Peyer's patch (tissue), 4 donors: Measurements from ENCODE around the gene CACNG4. TPM values are rescaled to one million over a fixed set of nuclear protein-coding genes. Genes with fewer than 3 reads are reported as not detected.

Experiments used
- DNase-seq, 3 donors: peaks; one replicate each; pipeline ENCODE4 v3.0.0-alpha.2; 2017 to 2019
- H3K27ac ChIP-seq, 4 donors: fragments of 200-600 bp; sonication (generic); one replicate each; pipeline ENCODE4 v1.5.1; 2016 to 2019
- H3K27me3 ChIP-seq, 2 donors: fragments of 200-600 bp; sonication (generic); one replicate each; pipeline ENCODE4 v1.5.1; 2019
- H3K36me3 ChIP-seq, 3 donors: fragments of 200-600 bp; sonication (generic); one replicate each; pipeline ENCODE4 v1.5.1; 2016 to 2019
- H3K4me1 ChIP-seq, 4 donors: fragments of 200-600 bp; sonication (generic); one replicate each; pipeline ENCODE4 v1.5.1; 2016 to 2019
- H3K4me3 ChIP-seq, 4 donors: fragments of 200-600 bp; sonication (generic); 1 replicate in 3 of 4; 2 replicates in 1 of 4; pipeline ENCODE4 v1.5.1; 2016 to 2019; ENCODE audit warnings: mild to moderate bottlenecking in 1 of 4
- H3K9me3 ChIP-seq, 4 donors: fragments of 200-600 bp; sonication (generic); one replicate each; pipeline ENCODE4 v1.5.1; 2016 to 2019; ENCODE audit warnings: mild to moderate bottlenecking in 1 of 4
- POLR2A ChIP-seq, 2 donors: fragments of 450-650 bp; IDR thresholded peaks; one replicate each; pipeline ENCODE4 v1.5.1; 2017; ENCODE audit warnings: antibody characterized with exemption in 2 of 2, mild to moderate bottlenecking in 2 of 2, moderate library complexity in 2 of 2
- total RNA-seq, 4 donors: library from RNA; depleted of rRNA; stranded (reverse); fragments of >200 nt; gene quantifications; one replicate each; pipeline ENCODE4 v1.1.0, GENCODE V29; 2016
- TF ChIP-seq, protein P1 (sequence below), 6 experiments: fragments of 450-650 bp in 4 of 6; fragments of 200-600 bp in 2 of 6; sonication (generic) in 1 of 6; IDR thresholded peaks; one replicate each; pipeline ENCODE4 v1.5.1; 2017 to 2019; ENCODE audit warnings: antibody characterized with exemption in 6 of 6, mild to moderate bottlenecking in 3 of 6, moderate library complexity in 1 of 6

CACNG4 gene
- total RNA-seq, 4 donors from 2014 or later: 0.40 TPM; not detected in 3

DNA sequence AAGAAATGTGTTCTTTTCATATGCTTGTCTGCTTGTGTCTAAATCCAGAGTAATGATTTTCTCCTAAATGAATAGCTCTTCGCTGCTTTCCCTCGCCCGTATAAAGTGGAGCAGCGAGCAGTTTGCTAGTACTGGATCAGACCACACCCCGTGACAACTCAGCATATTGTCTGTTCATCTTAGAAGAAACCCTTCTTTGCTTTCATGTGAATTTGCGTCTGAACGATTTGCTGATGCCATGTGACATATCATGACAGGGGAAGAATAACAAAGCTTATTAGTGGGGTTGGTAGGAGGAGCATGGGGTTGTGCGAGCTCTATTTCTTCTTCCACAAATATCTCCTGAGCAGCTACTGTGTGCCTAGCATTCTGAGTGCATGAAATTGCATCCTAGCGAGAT lies 44.1 kb upstream of the CACNG4 start:
- Histone ChIP-seq H3K4me3 (no peak overlapping the region), H3K27me3 (no peaks in the 10 kb centered on the region)

DNA sequence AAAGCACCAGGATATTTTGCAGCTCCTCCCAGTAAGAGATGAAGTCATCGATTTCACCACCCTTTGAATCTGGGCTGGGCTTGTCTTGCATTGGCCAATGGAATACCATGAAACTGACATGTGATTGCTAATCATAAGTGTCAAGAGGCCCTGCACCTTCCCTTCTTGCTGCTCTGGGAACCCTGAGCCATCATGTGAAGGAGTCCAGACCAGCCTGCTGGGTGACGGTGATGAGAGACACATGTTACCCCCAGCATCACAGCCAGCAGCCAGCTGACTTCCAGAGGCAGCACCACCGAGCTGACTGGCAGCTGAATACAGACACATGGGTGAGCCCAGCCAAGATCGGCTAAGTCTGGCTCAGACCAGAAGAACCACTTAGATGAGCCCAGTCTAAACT lies 43.6 kb upstream of the CACNG4 start:
- H3K4me3 ChIP-seq: no peak overlapping the region
- TF ChIP-seq, protein P1, sequence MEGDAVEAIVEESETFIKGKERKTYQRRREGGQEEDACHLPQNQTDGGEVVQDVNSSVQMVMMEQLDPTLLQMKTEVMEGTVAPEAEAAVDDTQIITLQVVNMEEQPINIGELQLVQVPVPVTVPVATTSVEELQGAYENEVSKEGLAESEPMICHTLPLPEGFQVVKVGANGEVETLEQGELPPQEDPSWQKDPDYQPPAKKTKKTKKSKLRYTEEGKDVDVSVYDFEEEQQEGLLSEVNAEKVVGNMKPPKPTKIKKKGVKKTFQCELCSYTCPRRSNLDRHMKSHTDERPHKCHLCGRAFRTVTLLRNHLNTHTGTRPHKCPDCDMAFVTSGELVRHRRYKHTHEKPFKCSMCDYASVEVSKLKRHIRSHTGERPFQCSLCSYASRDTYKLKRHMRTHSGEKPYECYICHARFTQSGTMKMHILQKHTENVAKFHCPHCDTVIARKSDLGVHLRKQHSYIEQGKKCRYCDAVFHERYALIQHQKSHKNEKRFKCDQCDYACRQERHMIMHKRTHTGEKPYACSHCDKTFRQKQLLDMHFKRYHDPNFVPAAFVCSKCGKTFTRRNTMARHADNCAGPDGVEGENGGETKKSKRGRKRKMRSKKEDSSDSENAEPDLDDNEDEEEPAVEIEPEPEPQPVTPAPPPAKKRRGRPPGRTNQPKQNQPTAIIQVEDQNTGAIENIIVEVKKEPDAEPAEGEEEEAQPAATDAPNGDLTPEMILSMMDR (IDR thresholded peaks at IDR 0.05): no peak
- no peak for TF ChIP-seq POLR2A (IDR thresholded peaks at IDR 0.05)
- H3K36me3 ChIP-seq: no peaks in the 10 kb centered on the region
- no peaks in the 10 kb centered on the region for H3K4me1 ChIP-seq
- H3K27ac ChIP-seq: no peak overlapping the region
- DNase-seq: no peak
- no peaks in the 10 kb centered on the region for H3K9me3 ChIP-seq
- no peaks in the 10 kb centered on the region for H3K27me3 ChIP-seq

More for the DNA sequence above, 44.1 kb upstream of the CACNG4 start:
- H3K27ac ChIP-seq: no peak overlapping the region
- TF ChIP-seq, protein P1 (IDR thresholded peaks at IDR 0.05): no peak
- no peaks in the 10 kb centered on the region for H3K4me1 ChIP-seq
- no peaks in the 10 kb centered on the region for H3K36me3 ChIP-seq
- DNase-seq: no peak
- H3K9me3 ChIP-seq: no peaks in the 10 kb centered on the region

DNA sequence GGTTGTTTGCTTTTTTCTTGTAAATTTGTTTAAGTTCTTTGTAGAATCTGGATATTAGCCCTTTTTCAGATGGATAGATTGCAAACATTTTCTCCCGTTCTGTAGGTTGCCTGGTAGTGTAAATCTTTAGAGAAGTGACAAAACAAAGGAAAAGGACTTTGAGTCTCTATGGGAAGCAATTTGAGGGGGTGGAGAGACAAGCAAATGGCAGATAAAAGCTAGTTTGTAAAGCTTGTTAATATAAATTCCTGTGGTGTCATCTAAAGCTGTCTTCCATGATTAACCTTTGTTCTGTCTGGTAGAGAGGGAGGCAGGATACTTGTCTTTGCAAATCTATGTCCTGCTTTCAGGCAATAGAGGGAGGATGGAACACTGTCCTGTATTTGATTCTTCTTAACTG lies 40.6 kb upstream of the CACNG4 start:
- no peak for TF ChIP-seq POLR2A (IDR thresholded peaks at IDR 0.05)
- TF ChIP-seq, protein P1 (IDR thresholded peaks at IDR 0.05): no peak
- H3K9me3 ChIP-seq: no peaks in the 10 kb centered on the region
- H3K4me3 ChIP-seq: no peak overlapping the region
- no peaks in the 10 kb centered on the region for H3K4me1 ChIP-seq
- no peaks in the 10 kb centered on the region for H3K36me3 ChIP-seq
- H3K27me3 ChIP-seq: no peaks in the 10 kb centered on the region
- no peak overlapping the region for H3K27ac ChIP-seq
- DNase-seq: no peak

DNA sequence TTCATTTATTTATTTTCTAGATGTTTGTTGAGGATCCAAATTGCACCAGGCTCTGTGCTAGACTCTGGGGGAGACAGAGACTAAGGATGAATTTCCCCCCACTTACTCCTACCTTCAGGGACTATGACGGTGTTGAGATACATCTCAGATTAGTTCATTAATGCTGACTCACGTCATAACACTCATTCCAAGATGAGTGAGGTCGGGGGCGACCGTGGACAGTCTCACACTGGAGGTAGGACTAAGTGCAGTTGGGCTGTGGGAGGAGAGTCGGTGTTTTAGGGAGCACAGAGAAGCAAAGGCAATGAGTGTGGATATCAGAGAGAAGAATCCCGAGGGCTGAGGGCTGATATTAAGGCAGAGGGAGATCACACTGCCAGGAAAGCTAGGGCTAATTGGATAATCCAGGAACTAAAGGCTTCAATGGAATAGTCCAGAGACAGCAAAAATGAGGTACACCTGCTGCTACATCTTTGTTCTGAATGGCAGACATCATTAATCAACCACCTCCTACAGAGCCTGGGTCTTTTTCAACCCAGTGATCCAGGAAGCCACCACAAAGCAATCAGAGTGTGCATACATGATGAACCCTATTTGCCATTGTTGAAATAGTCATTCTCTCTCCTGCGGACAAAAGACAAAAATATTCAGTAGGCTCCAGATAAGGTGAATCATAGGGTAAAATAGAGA lies 38.6 kb upstream of the CACNG4 start:
- DNase-seq: no peak
- TF ChIP-seq, protein P1 (IDR thresholded peaks at IDR 0.05): no peak
- TF ChIP-seq POLR2A (IDR thresholded peaks at IDR 0.05): no peak

DNA sequence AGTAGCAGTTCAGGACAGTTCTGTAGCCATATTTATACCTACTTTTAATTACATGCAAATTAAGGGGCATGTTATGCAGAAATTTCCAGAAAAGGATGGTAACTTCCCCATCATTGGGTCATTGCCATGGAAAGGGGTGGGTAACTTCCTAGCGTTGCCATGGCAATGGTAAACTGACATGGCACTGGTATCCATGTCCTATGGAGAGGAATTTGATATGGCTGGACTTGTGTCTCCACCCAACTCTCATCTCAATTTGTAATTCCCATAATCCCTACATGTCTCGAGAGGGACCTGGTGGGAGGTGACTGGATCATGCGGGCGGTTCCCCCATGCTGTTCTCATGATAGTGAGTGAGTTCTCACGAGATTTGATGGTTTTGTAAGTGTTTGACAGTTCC lies 35.6 kb upstream of the CACNG4 start:
- Histone ChIP-seq H3K27me3 (no peaks in the 10 kb centered on the region), H3K4me3 (no peak overlapping the region), H3K36me3 (no peaks in the 10 kb centered on the region), H3K9me3 (no peaks in the 10 kb centered on the region), H3K4me1 (no peaks in the 10 kb centered on the region), H3K27ac (no peak overlapping the region)
- TF ChIP-seq, protein P1 (IDR thresholded peaks at IDR 0.05): no peak
- no peak for TF ChIP-seq POLR2A (IDR thresholded peaks at IDR 0.05)
- no peak for DNase-seq

More for the DNA sequence above, 38.6 kb upstream of the CACNG4 start:
- H3K4me1 ChIP-seq: no peaks in the 10 kb centered on the region
- H3K9me3 ChIP-seq: no peaks in the 10 kb centered on the region
- no peak overlapping the region for H3K4me3 ChIP-seq
- H3K36me3 ChIP-seq: no peaks in the 10 kb centered on the region
- H3K27me3 ChIP-seq: no peaks in the 10 kb centered on the region
- no peak overlapping the region for H3K27ac ChIP-seq
